Measurements from ENCODE around the gene UCK1. TPM values are rescaled to one million over a fixed set of nuclear protein-coding genes. Genes with fewer than 3 reads are reported as not detected.

The UCK1 gene
- total and polyA plus RNA-seq, 2 experiments from 2014 or later: 48.8 to 57.1 TPM

- DNase-seq (ENCODE audit: low read depth in 1 of 2, low spot score in 1 of 2): no peak
- H3K27me3 ChIP-seq: no peaks in the 10 kb centered on the region
- H3K4me1 ChIP-seq (ENCODE audit: low read depth): no peaks in the 10 kb centered on the region
- TF ChIP-seq CTCF (IDR thresholded peaks at IDR 0.05; ENCODE audit: low read depth, low read length): no peak
- no peak overlapping the region for H3K4me3 ChIP-seq
- H3K9me3 ChIP-seq (ENCODE audit: low read depth): no peaks in the 10 kb centered on the region
- peaks cover 5% of the 10 kb centered on the region for H3K36me3 ChIP-seq
- H3K27ac ChIP-seq: no peak overlapping the region
These were observed 46.2 kb upstream of the UCK1 start for GRCh38 chr9:131577005-131578000.

GRCh38 chr9:131575946-131576853, 45.1 kb upstream of the UCK1 start:
- Histone ChIP-seq H3K36me3 (peaks cover 5% of the 10 kb centered on the region), H3K27me3 (no peaks in the 10 kb centered on the region), H3K27ac (no peak overlapping the region), H3K4me1 (ENCODE audit: low read depth) (no peaks in the 10 kb centered on the region), H3K9me3 (ENCODE audit: low read depth) (no peaks in the 10 kb centered on the region), H3K4me3 (no peak overlapping the region)
- TF ChIP-seq CTCF (IDR thresholded peaks at IDR 0.05; ENCODE audit: low read depth, low read length): no peak
- no peak for DNase-seq (ENCODE audit: low read depth in 1 of 2, low spot score in 1 of 2)

- TF ChIP-seq CTCF (IDR thresholded peaks at IDR 0.05; ENCODE audit: low read depth, low read length): no peak
- no peak overlapping the region for H3K27ac ChIP-seq
- no peak overlapping the region for H3K4me3 ChIP-seq
- peaks cover 5% of the 10 kb centered on the region for H3K36me3 ChIP-seq
- no peak for DNase-seq (ENCODE audit: low read depth in 1 of 2, low spot score in 1 of 2)
- H3K27me3 ChIP-seq: no peaks in the 10 kb centered on the region
- H3K9me3 ChIP-seq (ENCODE audit: low read depth): no peaks in the 10 kb centered on the region
- no peaks in the 10 kb centered on the region for H3K4me1 ChIP-seq (ENCODE audit: low read depth)
These were observed 43.9 kb upstream of the UCK1 start for GRCh38 chr9:131574730-131575640.

GRCh38 chr9:131567910-131568309, 36.8 kb upstream of the UCK1 start:
- no peak for TF ChIP-seq CTCF (IDR thresholded peaks at IDR 0.05; ENCODE audit: low read depth, low read length)
- no peak for DNase-seq (ENCODE audit: low read depth in 1 of 2, low spot score in 1 of 2)
- no peaks in the 10 kb centered on the region for H3K9me3 ChIP-seq (ENCODE audit: low read depth)
- no peaks in the 10 kb centered on the region for H3K27me3 ChIP-seq
- H3K4me1 ChIP-seq (ENCODE audit: low read depth): no peaks in the 10 kb centered on the region
- no peaks in the 10 kb centered on the region for H3K36me3 ChIP-seq
- H3K4me3 ChIP-seq: no peak overlapping the region
- H3K27ac ChIP-seq: no peak overlapping the region

GRCh38 chr9:131566158-131566557, 35.1 kb upstream of the UCK1 start:
- H3K27me3 ChIP-seq: no peaks in the 10 kb centered on the region
- DNase-seq (ENCODE audit: low read depth in 1 of 2, low spot score in 1 of 2): no peak

More at GRCh38 chr9:131566158-131566557, 35.1 kb upstream of the UCK1 start:
- Histone ChIP-seq H3K27ac (no peak overlapping the region), H3K9me3 (ENCODE audit: low read depth) (no peaks in the 10 kb centered on the region), H3K36me3 (no peaks in the 10 kb centered on the region), H3K4me3 (no peak overlapping the region), H3K4me1 (ENCODE audit: low read depth) (no peaks in the 10 kb centered on the region)
- TF ChIP-seq CTCF (IDR thresholded peaks at IDR 0.05; ENCODE audit: low read depth, low read length): no peak
